Esophagus squamous epithelium (tissue), 4 donors: ENCODE measurements around the gene CAPZB.

Source experiments
- CTCF ChIP-seq, 6 experiments: fragments of 450-650 bp in 4 of 6; fragments of 200-600 bp in 2 of 6; sonication (generic) in 2 of 6; IDR thresholded peaks; one replicate each; pipeline ENCODE4 v1.5.1; 2016 to 2019; ENCODE audit warnings: antibody characterized with exemption in 6 of 6, mild to moderate bottlenecking in 4 of 6, moderate library complexity in 4 of 6
- POLR2A ChIP-seq, 4 donors: fragments of 450-650 bp; IDR thresholded peaks; one replicate each; pipeline ENCODE4 v1.6.1; 2017; ENCODE audit warnings: antibody characterized with exemption in 4 of 4, mild to moderate bottlenecking in 4 of 4, moderate library complexity in 3 of 4

- TF ChIP-seq CTCF (IDR thresholded peaks at IDR 0.05) (no peak), POLR2A (IDR thresholded peaks at IDR 0.05) (no peak)
These were observed 5.1 kb downstream of the CAPZB start for GRCh38 chr1:19480282-19480681.
